Putamen (tissue), 1 donor: ENCODE results near the gene TLCD5.

Experiments used
- DNase-seq: peaks from one replicate; pipeline ENCODE4 v3.0.0-alpha.2; 2016; ENCODE audit warnings: low spot score

TLCD5 gene

GRCh38 chr11:120324932-120325810, at the start of gene TLCD5:
TLCD5 (plus strand) TSS chr11:120325299; CDS start chr11:120327442, 2,143 bp downstream.
- DNase-seq, result peak; percentile 65

- DNase-seq, result no peak
Observed at GRCh38 chr11:120279502-120279901, 45.6 kb upstream of the TLCD5 start.

DNA sequence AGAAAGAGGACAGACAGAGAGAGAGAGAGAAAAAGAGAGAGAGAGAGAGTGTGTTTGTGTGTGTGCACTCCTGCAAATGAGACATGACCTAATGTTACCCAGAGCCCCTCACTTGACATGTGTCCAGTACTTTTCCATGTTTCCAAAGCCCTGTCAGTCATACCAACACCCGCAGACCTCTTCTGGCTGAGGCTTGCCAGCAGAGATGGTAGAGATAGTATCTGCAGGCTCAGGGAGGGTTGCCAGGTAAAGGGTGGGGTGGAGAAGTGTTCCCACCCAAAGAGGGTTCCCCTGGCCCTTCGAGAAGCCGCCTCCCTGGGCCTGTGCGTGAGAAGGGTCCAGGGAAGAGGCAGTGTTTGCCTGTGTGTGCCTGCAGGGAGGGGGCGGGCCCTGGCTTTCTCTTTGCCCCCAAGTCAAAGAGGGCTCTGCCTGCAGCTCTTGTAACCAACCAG, 44.5 kb upstream of the TLCD5 start:
- no peak for DNase-seq

- DNase-seq, result no peak
Observed at GRCh38 chr11:120281143-120281795, 43.8 kb upstream of the TLCD5 start.

GRCh38 chr11:120283124-120283523, 42.0 kb upstream of the TLCD5 start:
- no peak for DNase-seq

- DNase-seq, result no peak
Observed at GRCh38 chr11:120284272-120284671, 40.8 kb upstream of the TLCD5 start.

GRCh38 chr11:120285256-120285655, 39.8 kb upstream of the TLCD5 start:
- DNase-seq, result no peak

- no peak for DNase-seq
Observed at GRCh38 chr11:120288021-120288420, 37.1 kb upstream of the TLCD5 start.

GRCh38 chr11:120289426-120289825, 35.7 kb upstream of the TLCD5 start:
- no peak for DNase-seq

DNA sequence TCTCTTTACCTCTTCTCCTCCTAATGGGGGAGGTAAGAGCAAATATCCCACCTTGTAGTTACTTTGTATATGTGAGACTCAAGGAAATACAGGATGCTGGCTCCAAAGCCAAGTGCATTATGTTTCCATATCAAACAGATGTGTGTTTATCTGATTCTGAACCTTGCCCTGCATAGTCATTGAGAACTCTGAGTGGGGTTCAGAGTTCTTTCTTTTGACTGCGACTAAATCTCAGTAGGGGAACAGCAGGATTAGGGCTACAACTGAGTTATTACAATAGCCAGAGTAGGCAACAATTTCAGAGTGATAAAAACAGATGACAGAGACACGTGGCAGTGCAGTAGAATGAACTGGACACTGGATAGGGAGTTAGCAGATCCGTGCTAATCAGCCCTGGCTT, 34.1 kb upstream of the TLCD5 start:
- no peak for DNase-seq

DNA sequence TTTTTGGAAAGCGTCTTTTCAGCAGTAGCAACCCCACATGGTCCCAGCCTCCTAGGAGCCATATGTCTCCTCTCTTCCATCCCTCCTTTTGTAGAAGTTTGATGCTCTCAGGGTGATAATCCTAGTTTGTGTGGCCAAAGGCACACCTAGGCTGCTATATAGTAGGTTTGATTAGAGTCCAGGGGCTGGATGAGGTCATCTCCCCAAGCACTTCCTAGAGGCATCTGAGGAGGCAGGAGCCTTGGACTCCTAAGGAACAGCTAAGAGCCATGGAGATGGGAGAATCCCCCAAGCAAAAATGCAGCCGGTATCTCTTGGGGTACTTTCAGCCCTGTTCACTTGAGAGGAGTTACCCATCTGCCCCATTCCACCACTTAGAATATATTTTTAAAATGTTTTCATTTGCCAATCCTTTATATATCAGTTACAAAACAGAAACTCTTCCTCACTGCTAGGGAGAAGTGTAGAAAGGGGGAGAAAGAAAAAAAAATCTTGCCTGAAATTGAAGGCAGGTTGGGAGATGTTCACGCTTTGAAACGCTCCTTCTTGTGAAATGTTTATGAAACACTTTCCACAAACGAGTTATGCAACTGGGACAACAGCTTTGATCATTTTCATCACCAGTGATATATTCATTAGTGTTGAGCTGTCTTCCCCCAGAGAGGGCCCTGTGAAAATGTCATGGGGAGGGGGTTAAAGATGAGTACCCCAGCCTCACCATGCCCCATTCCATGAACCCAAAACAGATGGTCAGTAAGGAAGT, 31.9 kb upstream of the TLCD5 start:
- DNase-seq, result no peak

DNA sequence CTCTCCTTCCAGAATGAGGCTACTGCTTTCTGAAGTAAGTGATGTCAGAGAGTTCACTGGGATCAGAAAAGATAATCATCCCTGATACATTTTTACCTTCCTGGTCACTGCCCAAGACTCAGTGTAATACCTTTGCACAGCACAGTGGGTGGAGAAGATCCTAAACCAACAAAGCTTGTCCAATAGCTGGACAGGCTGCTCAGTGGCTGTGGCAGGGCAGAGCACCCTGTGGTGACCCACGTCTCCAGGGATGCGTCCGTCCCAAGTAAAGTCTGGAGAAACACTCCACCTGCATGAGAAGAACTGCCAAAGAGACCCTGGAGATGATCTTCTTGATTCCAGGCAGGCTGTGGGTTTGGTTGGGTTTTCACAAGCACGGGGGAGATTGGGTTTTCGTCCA, 31.0 kb upstream of the TLCD5 start:
- DNase-seq, result no peak

- DNase-seq, result no peak
Observed at GRCh38 chr11:120295099-120295498, 30.0 kb upstream of the TLCD5 start.

DNA sequence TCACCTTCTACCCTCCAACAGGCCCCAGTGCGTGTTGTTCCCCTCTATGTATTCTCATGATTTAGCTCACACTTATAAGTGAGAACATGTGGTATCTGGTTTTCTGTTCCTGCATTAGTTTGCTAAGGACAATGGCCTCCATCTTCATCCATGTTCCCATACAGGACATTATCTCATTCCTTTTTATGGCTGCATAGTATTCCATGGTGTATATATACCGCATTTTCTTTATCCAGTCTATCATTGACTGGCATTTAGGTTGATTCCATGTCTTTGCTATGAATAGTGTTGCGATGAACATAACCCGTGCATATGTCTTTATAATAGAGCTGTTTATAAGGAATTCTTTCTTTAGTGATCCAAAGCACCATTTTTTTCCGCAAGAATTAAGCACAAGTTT, 28.5 kb upstream of the TLCD5 start:
- DNase-seq, result no peak

- DNase-seq, result no peak
Observed at GRCh38 chr11:120298461-120298860, 26.6 kb upstream of the TLCD5 start.

- DNase-seq, result no peak
Observed at GRCh38 chr11:120302001-120302805, 22.9 kb upstream of the TLCD5 start.

- DNase-seq, result peak; percentile 34
Observed at GRCh38 chr11:120303004-120303637, 22.0 kb upstream of the TLCD5 start.

DNA sequence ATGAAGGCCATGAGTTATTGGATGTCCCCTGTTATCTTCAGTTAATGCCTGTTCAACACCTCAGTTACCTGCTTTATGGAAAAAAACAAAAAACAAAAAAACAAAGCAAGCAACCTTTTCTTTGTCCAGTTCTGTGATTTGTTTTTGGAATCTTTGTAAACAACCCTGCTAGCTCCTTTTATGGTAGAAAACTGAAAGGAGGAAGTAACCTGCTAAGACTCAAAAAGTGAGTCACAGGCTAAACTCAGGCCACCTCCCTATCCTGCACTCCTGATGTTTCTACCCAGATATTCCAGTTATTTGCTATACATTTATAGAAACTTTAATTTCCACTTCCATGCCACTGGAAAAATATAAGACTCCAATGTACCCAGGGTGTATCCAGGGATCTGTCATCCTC, 20.6 kb upstream of the TLCD5 start:
- DNase-seq, result no peak

DNA sequence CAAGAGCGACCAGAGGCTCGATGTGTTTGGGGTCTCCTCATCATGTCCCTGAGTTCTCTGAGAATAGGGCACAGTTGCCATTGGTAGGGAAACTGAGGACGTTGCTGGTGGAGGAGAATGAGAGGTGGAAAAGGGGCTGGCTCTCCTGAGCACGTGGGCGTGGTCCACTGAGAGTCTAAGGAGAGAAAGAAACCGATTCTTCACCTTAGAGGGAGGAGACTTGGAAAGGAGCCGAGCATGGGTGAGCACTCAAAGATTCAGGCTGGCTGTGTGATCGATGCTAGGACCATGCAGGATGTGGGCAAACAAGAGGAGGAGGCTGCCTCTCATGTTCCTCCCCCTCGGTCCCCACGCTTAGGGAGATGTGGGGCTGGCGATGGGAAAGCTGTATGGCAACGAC, 19.8 kb upstream of the TLCD5 start:
- no peak for DNase-seq

DNA sequence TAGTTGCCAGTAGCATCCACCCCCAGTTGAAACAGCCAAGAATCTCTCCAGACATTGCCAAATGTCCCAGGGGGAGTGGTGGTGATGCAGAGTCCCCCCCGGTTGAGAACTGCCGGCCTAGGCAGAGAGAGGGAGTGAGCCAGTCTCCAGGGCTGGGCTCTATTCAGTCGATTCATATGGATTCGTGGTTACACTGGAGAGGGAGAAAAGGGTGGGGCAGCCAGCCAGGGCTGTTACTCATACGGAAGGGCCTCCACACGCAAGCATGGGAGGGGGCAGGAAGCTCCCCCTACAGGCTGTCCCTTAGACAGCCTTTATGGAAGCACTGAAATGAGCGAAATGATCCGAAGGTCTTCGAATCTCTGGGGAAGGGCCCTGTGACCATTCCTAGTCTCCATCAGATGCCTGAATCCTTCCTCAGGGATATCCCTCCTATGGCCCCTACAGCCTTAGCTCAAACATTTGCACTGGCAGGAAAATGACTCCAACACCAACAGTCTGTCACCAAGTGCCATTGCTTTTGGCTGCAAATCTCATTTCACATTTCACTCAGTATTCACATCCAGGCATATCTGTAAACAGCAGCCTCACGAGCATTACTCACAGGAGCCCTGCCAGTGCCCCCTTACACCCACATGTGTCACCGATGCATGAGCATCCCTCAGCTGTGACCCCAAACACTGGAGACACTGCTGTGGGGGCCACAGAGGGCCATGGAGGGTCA, 18.4 kb upstream of the TLCD5 start:
- no peak for DNase-seq

DNA sequence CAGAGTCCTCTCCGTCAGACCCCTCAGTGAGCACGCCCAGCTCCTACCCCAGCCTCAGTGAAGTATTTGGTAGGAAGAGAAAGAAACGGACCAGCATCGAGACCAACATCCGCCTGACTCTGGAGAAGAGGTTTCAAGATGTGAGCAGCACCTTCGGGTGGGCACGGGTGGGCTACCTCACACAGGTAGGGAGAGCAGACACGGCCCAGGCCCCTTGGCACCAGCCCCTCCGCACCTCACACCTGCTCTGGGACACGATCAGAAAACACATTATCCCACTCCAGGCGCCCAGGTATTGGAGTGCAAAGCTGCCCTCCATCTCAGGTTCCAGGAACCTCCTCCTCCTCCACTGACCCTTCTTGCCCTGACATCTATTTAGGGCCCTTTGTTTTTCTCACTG, 17.6 kb upstream of the TLCD5 start:
- no peak for DNase-seq
